HG03571 (cell line): ENCODE data around the gene RBMS1.
A peak's percentile ranks its signal among the peaks of the same experiment; 100 is the strongest.
"Not testable (repeated sequence)": the region's sequence is repeated elsewhere in the genome, so short reads cannot be mapped to it uniquely, and the experiment has no call there.

ENCODE experiments used
- ATAC-seq: cut with Tn5 transposase; IDR thresholded peaks from one replicate; pipeline ENCODE4 v1.9.1; 2021; ENCODE audit not compliant: unreplicated experiment

The RBMS1 gene

DNA sequence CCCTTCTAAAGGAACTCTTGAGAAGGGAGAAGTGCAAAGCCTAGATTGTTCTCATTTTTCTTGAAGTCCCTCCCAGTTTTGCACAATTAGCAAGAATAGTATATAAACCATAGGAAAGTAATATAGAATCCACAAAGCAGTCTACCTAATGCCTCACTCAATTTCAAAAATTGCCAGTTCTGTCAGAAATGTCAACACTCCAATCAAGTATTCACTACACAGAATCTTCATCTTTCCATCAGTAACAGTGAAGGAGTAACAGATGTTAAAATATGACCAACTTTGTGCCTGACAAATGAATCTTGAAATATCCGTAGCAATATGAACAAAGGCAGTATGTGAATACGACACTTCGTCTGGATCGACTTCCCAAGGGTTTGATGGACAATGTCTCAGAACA, 56.3 kb downstream of the RBMS1 start:
- ATAC-seq = no peak

DNA sequence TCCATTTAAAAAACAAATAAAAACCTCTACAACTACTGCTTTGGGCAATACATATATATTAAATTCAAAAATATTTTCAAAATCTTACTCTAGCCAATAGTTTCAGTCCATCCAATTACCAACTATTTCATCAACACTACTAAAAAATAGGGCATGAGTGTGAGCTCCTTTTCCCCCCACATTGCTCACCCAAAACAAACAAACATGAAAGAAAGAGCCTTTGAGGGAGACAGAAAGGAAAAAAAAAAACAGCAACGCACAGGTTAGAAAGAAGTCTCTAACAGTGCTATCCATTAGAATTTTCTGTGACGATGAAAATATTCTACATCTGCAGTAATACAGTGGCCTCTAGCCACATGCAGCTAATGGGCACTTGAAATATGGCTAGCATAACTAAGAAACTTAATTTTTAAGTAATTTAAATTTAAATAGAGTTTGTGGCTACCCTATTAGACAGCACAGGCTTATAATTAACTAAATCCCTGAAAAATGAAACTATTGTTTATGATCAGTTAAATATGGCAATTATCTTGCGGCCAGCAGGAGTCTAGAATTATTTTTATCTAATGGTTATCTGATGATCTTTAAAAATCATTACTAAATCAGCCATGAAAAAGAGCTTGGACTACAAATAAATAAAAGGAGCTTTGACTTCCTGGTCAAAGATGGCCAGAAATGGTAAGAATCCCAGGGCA, 59.2 kb downstream of the RBMS1 start:
- ATAC-seq = no peak

DNA sequence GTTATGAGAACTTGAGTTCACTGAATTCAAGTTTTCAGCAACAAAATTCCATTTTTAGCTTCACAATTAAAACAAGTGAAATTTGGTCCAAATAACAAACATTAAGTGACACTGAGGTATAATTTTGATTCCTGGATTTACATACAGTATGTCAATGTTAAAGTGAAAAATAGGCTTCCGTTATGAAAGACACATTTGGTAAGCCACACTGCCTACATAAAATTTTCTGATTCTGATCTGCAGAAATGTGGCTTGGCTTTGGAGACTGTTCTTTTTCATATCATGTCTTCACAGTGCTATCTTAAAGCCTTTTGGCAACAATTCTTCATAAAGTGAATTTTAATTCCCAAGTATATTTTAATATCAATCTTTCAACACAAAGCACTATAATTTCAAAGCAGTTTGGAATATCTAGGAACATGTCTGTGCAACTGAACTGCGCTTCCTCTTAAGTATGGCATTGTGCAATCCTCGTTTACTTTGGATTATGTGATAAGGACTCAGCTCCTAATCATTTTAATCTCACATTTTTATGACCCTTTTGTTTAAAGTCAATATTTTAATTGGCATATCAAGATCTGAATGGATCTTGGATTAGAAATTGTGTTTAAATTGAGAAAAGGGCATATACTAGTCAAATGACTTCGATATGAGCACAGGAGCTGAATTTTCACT, 60.0 kb downstream of the RBMS1 start:
- ATAC-seq = no peak

DNA sequence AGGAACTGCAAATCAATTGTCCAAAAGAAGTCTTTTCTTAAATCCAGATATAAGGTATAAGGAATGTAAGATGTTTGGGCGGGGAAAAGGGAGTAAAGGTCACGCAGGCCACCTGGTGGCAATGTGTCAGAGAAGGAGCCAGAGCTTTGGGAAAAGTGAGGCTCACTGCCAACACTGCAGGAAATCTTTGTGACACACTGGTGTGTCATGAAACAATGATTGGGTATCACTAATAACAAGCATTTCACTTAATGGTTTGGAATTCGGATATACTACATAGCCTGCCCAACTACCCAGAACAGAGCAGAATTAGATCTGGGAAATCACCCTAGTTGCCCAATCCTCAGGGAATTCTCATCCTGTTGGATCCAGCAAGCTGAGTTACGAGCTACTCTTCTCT, 61.0 kb downstream of the RBMS1 start:
- no peak for ATAC-seq

DNA sequence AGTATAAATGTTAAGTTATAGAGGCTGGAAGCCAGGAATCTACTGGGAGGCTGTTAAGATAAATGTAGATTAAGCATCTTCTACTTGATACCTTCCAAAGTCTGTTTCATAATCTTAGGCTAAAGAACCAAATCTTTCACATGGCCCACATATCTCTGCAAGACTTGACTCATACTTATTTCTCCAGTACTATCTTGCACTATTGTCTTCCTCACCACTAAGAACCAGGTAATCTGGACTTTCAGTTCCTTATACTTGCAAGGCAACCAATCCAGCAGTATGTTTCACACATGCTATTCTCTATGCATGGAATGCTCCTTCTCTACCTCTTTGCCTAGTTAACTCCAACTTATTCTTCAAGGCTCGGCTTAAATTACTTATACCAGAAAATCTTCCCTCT, 62.2 kb downstream of the RBMS1 start:
- peak; percentile 54 for ATAC-seq

DNA sequence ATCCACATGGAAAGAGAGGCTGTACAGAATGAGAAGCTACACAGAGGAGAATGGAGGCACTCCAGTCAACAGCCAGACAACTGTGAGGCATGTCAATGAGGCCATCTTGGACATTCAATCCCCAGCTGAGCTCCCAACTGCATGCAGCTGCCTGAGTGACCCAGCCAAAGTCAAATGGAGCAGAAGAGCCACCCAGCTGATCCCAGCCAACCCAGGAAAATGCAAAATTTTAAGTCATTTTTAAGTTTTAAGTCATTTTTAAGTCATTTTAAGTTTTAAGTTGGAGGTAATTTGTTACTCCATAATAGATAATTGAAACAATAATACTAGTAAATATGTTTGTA, 63.6 kb downstream of the RBMS1 start:
- ATAC-seq = no peak

DNA sequence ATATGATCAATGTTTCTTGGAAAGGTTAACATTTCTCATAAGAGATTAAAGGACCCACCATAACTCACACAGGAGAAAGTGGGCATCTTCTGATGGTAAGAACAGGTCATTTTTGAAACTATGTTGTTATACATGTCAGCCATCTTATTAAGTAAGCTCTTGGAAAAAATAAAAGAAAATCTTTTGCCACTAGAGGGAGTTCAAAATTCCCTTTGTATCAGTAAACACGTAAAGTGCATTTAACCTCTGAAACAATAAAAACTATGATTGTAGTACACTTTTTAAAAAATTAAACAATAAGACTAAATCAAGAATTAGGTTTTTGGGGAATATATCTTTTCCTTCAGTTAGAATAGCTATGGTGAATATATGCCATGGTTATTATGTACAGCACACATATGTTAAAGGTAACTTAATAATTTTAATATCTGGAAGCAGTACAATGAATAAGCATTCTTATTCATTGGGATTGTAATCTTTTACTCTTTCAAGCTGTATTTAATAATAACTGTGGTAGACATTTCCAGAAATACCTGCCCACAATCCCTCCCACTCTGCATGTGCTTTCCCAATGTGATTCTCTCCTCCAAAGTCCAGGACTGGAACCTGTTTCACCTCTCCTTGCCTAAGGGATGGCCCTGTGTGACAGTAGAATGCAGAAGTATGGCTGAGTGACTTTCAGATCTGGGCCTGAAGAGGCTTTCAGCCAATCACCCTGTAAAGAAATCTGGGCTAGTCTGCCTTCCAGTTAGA, 64.2 kb downstream of the RBMS1 start:
- ATAC-seq = no peak

DNA sequence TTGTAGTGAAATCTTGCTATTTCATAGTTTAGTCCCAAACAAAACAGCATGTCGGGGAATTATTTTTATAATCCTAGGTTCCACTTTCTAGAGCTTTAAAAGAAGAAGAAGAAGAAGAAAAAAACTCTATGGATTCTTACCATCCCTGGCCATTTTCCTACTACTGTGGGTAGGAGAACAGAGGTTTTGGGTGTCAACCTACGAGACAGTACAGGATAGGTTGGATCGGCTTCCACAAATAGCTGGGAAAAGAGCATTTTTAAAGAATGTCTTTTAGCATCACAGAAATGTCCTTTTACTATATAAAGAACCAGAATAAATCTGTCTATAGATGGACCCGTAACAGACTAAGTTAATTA, 65.2 kb downstream of the RBMS1 start:
- ATAC-seq = no peak

DNA sequence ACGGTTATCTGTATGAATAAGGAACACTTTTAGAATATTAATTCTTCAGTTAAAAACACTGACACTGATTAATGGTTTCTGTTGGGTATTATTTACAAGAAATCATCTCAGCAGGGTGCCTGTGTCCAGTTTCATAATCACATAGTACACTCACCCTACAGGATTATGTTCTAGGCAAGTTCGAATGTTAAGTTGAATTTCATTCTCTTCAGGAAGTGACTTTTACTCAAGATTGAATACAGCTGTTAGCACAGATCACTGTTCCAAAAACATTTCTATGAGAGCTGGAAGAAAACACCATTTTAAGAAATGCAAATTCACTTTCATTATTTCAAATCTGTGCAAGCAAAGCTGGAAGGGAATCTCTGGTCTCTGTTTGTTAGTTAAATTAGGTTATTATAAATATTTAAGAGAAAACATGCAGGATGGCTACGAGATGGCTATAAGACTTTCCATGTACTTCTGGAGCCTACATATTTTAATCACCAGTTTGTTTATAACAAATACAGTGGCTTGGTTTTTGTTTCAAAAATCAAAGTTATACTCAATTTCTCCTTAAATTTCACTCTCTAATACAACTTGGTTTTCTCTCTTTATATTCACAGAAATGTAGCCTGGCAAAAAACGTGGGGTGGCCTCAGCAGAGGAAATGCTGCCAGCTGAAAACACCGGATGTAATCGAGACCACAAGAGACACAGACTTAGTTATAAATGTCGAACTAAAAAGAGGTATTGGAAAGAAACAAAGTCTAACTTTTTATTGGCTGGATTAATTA, 65.8 kb downstream of the RBMS1 start:
- peak; percentile 75 for ATAC-seq

DNA sequence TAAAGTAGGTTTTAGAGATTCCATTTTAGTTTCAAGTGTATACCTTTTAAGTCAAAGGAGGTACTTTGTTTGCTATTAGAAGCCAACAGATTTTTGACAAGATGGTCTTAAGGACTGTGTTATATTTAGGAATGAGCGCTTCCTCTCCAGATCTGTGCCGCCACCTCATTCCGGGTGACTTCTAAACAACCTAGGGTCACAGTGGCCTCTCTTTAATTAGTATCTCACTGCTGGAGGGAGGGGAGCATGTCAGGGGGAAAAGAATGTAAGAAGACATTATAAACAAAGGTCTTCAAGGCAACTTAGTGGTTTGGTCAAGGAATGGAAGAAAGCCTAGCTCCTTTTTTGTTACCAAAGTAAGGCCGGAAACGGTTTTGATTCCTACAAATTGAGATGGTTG, 67.0 kb downstream of the RBMS1 start:
- ATAC-seq = no peak

DNA sequence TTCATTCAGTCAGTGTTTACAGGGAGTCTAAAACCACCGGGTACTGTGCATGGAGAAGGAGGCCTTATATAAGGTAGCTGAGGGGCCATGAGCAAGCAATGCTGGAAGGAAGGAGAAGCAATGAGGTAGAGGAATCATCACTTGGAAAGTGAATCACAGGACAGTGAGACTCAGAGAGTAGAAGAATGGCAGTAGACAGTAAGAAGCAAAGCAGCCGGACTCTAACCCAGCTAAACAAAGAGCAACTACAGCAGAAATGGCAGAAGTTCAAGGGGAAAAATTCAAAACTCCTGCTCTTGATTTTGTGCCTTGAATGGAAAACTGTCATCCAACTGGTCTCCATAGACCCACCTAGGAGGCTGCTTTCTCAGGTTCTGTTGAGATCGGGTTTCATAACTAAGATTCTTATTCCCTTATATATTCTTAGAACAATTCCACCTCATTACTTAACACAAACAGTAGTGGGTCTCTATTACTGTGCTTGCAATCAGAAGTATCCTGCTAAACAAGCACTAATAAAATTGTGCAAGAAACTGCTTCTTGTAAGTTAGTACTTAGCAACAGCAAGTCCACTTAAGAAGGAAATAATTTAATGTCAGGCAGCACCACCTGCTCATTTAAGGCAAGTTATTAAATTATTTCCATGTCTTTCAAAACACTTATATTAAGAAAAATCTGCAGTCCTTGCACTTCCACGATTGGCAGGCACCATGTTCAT, 68.0 kb downstream of the RBMS1 start:
- ATAC-seq = no peak

DNA sequence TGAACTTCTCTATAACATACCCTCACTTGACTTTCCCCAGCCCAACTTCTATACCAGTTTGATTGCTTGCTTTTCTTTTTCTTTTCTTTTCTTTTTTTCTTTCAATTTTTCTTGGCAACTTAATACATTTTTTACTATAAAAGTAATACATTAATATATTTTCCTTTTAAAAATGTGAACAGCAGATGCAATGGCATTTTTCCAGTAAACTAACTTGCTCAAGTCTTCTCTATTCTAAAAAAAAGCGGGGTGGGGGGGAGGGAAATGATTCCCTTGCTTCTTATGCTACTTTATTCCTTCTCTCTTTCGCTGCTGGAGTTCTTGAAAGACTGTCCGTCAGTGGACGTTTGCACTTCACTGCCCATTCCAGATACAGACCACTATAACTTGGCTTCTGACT, 70.5 kb downstream of the RBMS1 start:
- no peak for ATAC-seq

DNA sequence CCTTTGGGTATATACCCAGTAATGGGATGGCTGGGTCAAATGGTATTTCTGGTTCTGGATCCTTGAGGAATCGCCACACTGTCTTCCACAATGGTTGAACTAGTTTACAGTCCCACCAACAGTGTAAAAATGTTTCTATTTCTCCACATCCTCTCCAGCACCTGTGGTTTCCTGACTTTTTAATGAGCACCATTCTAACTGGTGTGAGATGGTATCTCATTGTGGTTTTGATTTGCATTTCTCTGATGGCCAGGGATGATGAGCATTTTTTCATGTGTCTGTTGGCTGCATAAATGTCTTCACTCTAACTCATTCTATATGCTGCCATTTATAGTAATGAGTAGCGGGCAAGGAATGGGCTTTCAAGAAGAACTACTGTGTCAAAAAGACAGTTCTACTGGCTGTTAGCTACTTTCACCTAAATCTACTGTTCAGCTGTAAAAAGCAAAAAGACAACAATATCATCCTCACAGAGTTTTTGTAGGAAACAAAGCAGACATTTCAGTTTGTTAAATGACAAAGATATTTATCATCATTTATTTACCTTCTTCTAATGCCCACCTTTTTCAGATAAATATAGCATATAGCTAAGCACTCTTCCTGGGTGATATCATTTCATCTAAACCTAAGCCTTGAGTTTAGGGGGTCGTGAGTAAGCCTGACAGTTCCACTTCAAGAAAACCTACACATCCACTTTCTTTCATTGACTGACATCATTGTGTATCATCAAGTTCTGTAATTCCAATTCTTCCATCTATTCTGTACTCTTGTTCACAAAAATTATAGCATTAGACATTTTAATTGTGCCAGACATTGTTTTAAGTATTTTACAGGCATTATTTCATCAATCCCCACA, 71.7 kb downstream of the RBMS1 start:
- ATAC-seq = not testable (repeated sequence)

DNA sequence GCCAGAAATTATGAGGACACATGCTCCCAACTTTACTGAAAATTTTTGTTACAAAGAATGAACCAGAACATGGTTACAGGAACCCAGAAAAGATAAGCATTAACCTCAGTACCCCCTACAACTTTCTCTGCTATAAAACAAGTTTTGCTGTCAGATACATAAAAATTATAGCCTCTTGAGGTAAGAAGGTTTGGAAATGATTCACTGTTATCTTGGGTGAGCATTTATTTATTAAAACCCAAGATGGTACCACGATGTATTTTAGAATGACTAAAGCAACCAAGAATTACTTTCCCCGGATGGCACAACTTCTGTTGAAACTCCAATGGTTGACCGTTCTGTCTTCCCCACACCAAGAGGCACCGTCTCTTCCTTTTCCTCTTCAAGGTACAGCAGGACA, 72.9 kb downstream of the RBMS1 start:
- no peak for ATAC-seq

DNA sequence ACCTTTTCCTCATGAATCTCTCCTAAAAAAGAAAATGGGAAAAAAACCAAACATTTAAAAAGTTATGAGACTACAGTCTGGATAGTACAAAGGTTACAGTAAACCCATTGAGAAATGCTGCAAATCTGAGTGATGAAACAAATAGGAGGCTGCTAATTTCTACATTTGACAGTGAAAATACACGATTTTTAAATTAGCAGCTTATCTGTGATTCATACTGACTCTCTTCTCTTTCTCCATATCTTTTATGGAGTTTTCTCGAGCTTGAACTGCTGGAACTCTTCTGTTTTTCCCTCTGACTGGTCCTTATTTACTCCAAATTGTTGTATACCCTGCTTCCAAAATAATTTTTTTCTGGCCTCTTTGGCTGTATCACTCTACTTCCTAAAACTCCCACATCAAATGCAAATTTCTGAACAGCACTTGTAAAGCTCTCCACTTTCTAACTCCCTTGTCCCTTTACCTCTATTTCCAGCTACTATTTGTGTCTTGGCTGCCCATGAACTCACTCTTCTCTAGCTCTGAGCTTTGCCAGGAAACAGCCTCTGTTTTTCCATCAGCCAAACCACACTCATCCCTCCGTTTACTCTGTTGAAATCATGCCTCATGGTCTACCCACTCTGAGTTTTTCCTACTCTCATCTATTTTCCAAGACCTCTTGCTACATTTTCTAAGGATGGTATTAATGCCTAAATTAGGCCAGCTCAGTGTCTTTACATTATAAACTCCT, 73.7 kb downstream of the RBMS1 start:
- no peak for ATAC-seq

DNA sequence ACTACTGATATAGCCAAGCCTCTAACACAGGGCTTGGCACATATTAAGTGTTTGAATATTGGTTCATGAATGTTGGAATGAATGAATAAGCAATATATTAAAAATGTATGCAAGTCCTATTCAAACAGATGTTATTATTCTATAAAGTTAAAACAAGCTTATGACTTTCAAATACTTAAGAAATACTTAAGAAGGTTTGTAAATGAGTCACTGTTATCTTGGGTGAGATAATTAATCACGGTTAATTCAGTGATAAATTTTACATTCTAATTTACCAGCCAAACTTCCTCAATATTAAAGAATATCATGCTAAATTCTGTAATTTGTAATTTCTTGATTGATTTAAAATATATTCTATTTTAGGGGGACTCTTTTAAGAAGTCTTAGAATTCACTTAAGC, 74.8 kb downstream of the RBMS1 start:
- ATAC-seq = no peak

DNA sequence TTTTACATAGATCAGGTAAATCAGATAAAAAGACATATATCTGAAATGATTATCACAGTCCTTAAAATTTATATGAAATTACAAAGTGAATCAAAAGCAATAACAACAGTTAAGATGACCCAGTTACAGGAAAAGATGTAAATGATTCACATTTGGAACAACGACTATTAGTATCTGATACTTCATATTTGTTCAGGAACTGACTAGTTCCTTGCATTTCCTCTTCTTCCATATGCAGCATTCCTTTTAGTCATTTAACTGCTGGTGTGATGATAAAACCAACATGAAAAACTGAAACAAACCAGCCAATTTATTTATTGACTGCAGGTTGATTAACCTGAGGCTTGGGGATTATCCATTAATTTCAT, 75.2 kb downstream of the RBMS1 start:
- no peak for ATAC-seq

DNA sequence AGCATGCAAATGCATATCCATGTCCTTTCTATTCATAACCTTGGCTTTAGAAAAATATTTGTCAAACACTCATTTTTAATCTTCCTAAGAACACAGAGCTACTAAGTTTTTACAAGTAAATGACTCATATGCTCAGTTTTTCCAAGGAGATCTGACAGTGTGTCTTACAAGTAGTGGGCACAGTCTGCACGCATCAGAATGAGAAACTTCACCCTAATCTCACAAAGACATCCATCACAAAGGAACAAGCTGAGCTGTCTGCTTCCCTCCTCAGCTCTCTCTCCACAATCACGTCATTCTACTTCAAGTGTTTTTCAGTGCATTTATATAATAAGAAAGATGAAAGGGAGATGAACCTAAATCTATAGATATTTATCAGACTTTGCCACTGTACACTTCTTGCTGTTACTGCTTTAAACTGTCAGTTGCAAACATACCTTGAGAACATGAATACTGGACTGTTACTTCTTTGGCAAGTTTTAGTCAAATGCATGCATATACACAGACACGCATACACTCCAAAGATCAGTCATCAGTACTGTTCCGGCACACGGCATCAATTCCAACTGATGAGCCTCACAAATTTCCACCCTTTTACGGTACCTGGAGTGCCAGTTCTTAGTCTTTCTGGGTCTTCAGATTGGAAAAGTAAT, 75.7 kb downstream of the RBMS1 start:
- ATAC-seq = no peak

DNA sequence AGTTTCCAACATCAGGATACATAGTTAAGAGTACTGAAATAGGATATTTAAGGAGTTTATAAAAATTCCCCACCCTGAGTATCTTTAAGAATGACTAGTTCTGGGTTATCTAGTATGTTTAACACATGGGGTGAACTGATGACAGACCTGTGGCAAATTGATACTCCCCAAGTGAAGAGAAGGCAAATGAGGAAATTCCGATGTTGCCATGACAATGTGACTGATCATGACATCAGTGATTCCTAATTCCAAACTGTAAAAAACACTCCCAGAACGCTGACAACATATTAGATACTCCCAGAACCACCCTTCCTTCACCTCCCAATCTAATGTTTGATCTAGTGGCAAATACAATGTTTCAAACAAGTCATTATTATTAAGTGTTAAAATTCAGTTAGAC, 77.6 kb downstream of the RBMS1 start:
- ATAC-seq = no peak
